MM.1S (cell line): ENCODE results near the gene RAB29.

Experiments used
- DNase-seq: peaks from one replicate; pipeline ENCODE4 v3.0.0-alpha.2; 2015
- H2AFZ ChIP-seq: fragments of 300-600 bp; sonication (generic); 2 replicates; pipeline ENCODE4 v1.6.0; 2016; ENCODE audit warnings: antibody characterized with exemption, low read length
- H3F3A ChIP-seq: fragments of 300-600 bp; sonication (generic); 2 replicates; pipeline ENCODE4 v1.6.1; 2016; ENCODE audit warnings: mild to moderate bottlenecking, antibody characterized with exemption, low read length, moderate library complexity, mixed read lengths; ENCODE audit not compliant: insufficient read depth
- H3K27ac ChIP-seq: fragments of 300-600 bp; sonication (generic); 2 replicates; pipeline ENCODE4 v1.5.1; 2016; ENCODE audit warnings: mild to moderate bottlenecking, low read length
- H3K27me3 ChIP-seq: fragments of 300-600 bp; sonication (generic); replicated peaks from 2 replicates; pipeline ENCODE4 v1.6.0; 2016; ENCODE audit warnings: low read length; ENCODE audit not compliant: insufficient read depth
- H3K36me3 ChIP-seq: fragments of 300-600 bp; sonication (generic); replicated peaks from 2 replicates; pipeline ENCODE4 v1.6.1; 2016; ENCODE audit warnings: mild to moderate bottlenecking, low read length, mixed read lengths; ENCODE audit not compliant: insufficient read depth
- H3K4me1 ChIP-seq: fragments of 300-600 bp; sonication (generic); 2 replicates; pipeline ENCODE4 v1.6.1; 2016; ENCODE audit warnings: low read length, mixed read lengths
- H3K4me2 ChIP-seq: fragments of 300-600 bp; sonication (generic); 2 replicates; pipeline ENCODE4 v1.6.0; 2016; ENCODE audit warnings: low read depth, low read length
- H3K4me3 ChIP-seq: fragments of 300-600 bp; sonication (generic); 2 replicates; pipeline ENCODE4 v1.5.1; 2016; ENCODE audit warnings: low read length, mixed read lengths
- H3K79me2 ChIP-seq: fragments of 300-600 bp; sonication (generic); 2 replicates; pipeline ENCODE4 v1.6.1; 2016; ENCODE audit warnings: mixed run types, low read length, mixed read lengths
- H3K9ac ChIP-seq: fragments of 300-600 bp; sonication (generic); 2 replicates; pipeline ENCODE4 v1.6.1; 2016; ENCODE audit warnings: low read length, mixed read lengths
- H3K9me2 ChIP-seq: fragments of 300-600 bp; sonication (generic); replicated peaks from 2 replicates; pipeline ENCODE4 v1.6.1; 2016; ENCODE audit warnings: mild to moderate bottlenecking, low read length, mixed read lengths; ENCODE audit not compliant: insufficient read depth
- H3K9me3 ChIP-seq: fragments of 300-600 bp; sonication (generic); replicated peaks from 2 replicates; pipeline ENCODE4 v1.6.1; 2016; ENCODE audit warnings: mild to moderate bottlenecking, low read length, mixed read lengths; ENCODE audit not compliant: insufficient read depth
- H4K20me1 ChIP-seq: fragments of 300-600 bp; sonication (generic); 2 replicates; pipeline ENCODE4 v1.6.1; 2016; ENCODE audit warnings: mild to moderate bottlenecking, low read length, moderate library complexity, mixed read lengths; ENCODE audit not compliant: insufficient read depth
- EZH2 ChIP-seq: fragments of 300-600 bp; sonication (generic); optimal IDR thresholded peaks from 2 replicates; pipeline ENCODE3; 2017; ENCODE audit warnings: low read depth, mild to moderate bottlenecking, antibody characterized with exemption, low read length, mixed read lengths
- EZH2phosphoT487 ChIP-seq: fragments of 300-600 bp; sonication (generic); IDR thresholded peaks from 2 replicates; pipeline ENCODE4 v1.6.1; 2018; ENCODE audit warnings: antibody characterized with exemption, low read length
- TF ChIP-seq, protein P1 (sequence below): fragments of 300-600 bp; sonication (generic); IDR thresholded peaks from 2 replicates; pipeline ENCODE4 v1.5.1; 2016; ENCODE audit warnings: antibody characterized with exemption, low read length, mixed read lengths

Gene RAB29

DNA sequence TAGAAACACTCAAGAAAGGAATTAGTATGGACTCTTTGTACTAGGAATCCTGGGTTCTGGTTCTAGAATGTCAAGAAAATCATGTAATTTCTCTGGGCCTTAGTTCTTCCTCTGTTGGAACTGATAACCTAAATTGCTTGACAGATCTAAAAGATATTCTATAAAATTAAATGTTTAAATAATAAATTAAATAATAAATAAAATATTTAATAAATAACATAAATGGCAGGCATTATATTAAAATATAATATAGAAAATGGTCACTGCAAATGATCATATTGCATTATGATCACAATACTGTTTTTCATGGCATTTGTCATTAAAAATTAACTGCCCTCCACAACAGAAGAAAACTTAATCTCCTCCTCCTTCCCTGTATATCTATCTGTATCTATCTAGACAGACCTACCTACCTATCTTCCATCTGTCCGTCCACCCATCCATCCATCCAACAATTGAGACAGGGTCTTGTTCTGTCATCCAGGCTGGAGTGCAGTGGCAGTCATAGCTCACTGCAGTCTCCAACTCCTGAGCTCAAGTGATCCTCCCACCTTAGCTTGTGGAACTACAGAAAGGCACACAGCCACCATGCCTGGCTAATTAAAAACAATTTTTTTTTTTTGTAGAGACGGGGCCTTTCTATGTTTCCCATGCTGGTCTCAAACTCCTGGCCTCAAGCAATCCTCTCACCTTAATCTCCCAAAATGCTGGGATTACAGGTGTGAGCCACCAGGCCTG is 41.7 kb downstream of the RAB29 start:
- H3K36me3 ChIP-seq: peaks cover 5% of the 10 kb centered on the region; the same call in 1 of the 2 replicates
- no peak overlapping the region for H3K4me3 ChIP-seq
- H3K79me2 ChIP-seq: peaks cover 86% of the 10 kb centered on the region
- no peaks in the 10 kb centered on the region for H3K4me1 ChIP-seq
- TF ChIP-seq EZH2 (no peak), EZH2phosphoT487 (no peak)
- TF ChIP-seq, protein P1, sequence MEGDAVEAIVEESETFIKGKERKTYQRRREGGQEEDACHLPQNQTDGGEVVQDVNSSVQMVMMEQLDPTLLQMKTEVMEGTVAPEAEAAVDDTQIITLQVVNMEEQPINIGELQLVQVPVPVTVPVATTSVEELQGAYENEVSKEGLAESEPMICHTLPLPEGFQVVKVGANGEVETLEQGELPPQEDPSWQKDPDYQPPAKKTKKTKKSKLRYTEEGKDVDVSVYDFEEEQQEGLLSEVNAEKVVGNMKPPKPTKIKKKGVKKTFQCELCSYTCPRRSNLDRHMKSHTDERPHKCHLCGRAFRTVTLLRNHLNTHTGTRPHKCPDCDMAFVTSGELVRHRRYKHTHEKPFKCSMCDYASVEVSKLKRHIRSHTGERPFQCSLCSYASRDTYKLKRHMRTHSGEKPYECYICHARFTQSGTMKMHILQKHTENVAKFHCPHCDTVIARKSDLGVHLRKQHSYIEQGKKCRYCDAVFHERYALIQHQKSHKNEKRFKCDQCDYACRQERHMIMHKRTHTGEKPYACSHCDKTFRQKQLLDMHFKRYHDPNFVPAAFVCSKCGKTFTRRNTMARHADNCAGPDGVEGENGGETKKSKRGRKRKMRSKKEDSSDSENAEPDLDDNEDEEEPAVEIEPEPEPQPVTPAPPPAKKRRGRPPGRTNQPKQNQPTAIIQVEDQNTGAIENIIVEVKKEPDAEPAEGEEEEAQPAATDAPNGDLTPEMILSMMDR: no peak
- no peaks in the 10 kb centered on the region for H3K9me3 ChIP-seq
- no peak overlapping the region for H3K9ac ChIP-seq
- peaks cover 8% of the 10 kb centered on the region; the same call in 1 of the 2 replicates for H4K20me1 ChIP-seq
- no peaks in the 10 kb centered on the region for H3K27me3 ChIP-seq
- H3K27ac ChIP-seq: no peak overlapping the region
- no peaks in the 10 kb centered on the region for H3K9me2 ChIP-seq
- H3K4me2 ChIP-seq: no peak overlapping the region
- H2AFZ ChIP-seq: no peak overlapping the region
- 0 out of 2 replicates have a peak, but pooled peaks cover 4% of the 10 kb centered on the region for H3F3A ChIP-seq
- no peak for DNase-seq

- 0 out of 2 replicates have a peak, but pooled peaks cover 4% of the 10 kb centered on the region for H3F3A ChIP-seq
- no peak overlapping the region for H3K4me2 ChIP-seq
- no peak overlapping the region for H3K4me3 ChIP-seq
- H2AFZ ChIP-seq: no peak overlapping the region
- no peak overlapping the region for H3K9ac ChIP-seq
- no peak for TF ChIP-seq EZH2phosphoT487
- TF ChIP-seq, protein P1: no peak
- H3K9me3 ChIP-seq: no peaks in the 10 kb centered on the region
- no peaks in the 10 kb centered on the region for H3K4me1 ChIP-seq
- H3K27me3 ChIP-seq: no peaks in the 10 kb centered on the region
- H4K20me1 ChIP-seq: peaks cover 3% of the 10 kb centered on the region; the same call in 1 of the 2 replicates
- H3K36me3 ChIP-seq: peaks cover 2% of the 10 kb centered on the region; the same call in 1 of the 2 replicates
- no peak for DNase-seq
- H3K79me2 ChIP-seq: peaks cover 89% of the 10 kb centered on the region
- no peaks in the 10 kb centered on the region for H3K9me2 ChIP-seq
- H3K27ac ChIP-seq: no peak overlapping the region
Measured at GRCh38 chr1:205729945-205730610, 45.2 kb downstream of the RAB29 start.

- peaks cover 76% of the 10 kb centered on the region for H3K79me2 ChIP-seq
- no peak overlapping the region for H3K4me3 ChIP-seq
- H3K4me2 ChIP-seq: no peak overlapping the region
- H3K27me3 ChIP-seq: no peaks in the 10 kb centered on the region
- no peaks in the 10 kb centered on the region for H3K4me1 ChIP-seq
- H3K36me3 ChIP-seq: peaks cover 6% of the 10 kb centered on the region; the same call in 1 of the 2 replicates
- no peaks in the 10 kb centered on the region; the same call in 1 of the 2 replicates for H4K20me1 ChIP-seq
- 0 out of 2 replicates have a peak, but pooled peaks cover 4% of the 10 kb centered on the region for H3F3A ChIP-seq
- no peaks in the 10 kb centered on the region for H3K9me3 ChIP-seq
- no peaks in the 10 kb centered on the region for H3K9me2 ChIP-seq
- no peak for DNase-seq
- H3K27ac ChIP-seq: no peak overlapping the region
- TF ChIP-seq EZH2phosphoT487: no peak
- no peak for TF ChIP-seq EZH2
- TF ChIP-seq, protein P1: no peak
- no peak overlapping the region for H2AFZ ChIP-seq
- no peak overlapping the region for H3K9ac ChIP-seq
Measured at GRCh38 chr1:205726619-205727125, 48.6 kb downstream of the RAB29 start.
